Psoas muscle (tissue), 8 donors: Measurements from ENCODE around the gene TBCD. TPM values are rescaled to one million over a fixed set of nuclear protein-coding genes. Genes with fewer than 3 reads are reported as not detected.

Source experiments
- ATAC-seq, 4 donors: fragments of 200-7000 bp; cut with Tn5 transposase; one replicate each; pipeline ENCODE4 v1.9.1; 2020; ENCODE audit warnings: moderate library complexity in 3 of 4, mild to moderate bottlenecking in 2 of 4
- DNase-seq, 2 donors: peaks; one replicate each; pipeline ENCODE4 v3.0.0-alpha.2; 2020
- H3K27ac ChIP-seq: fragments of 200-600 bp; one replicate; pipeline ENCODE4 v1.8.0; 2022
- H3K27me3 ChIP-seq, 3 donors: fragments of 200-600 bp in 1 of 3; one replicate each; pipeline versions ENCODE4 v1.6.1 to v1.8.0; 2013 to 2022; ENCODE audit warnings: low read length in 2 of 3, mild to moderate bottlenecking in 2 of 3, moderate library complexity in 1 of 3; ENCODE audit not compliant: insufficient read depth in 3 of 3
- H3K36me3 ChIP-seq, 2 donors: fragments of 200-600 bp in 1 of 2; one replicate each; pipeline versions ENCODE4 v1.6.1 to v1.8.0; 2013 to 2022; ENCODE audit warnings: low read depth in 1 of 2, mild to moderate bottlenecking in 1 of 2, moderate library complexity in 1 of 2; ENCODE audit not compliant: insufficient read depth in 1 of 2
- H3K4me1 ChIP-seq: fragments of 200-600 bp; one replicate; pipeline ENCODE4 v1.8.0; 2022
- H3K4me3 ChIP-seq: fragments of 200-600 bp; one replicate; pipeline ENCODE4 v1.8.0; 2022; ENCODE audit warnings: mild to moderate bottlenecking
- H3K9me3 ChIP-seq: fragments of 200-600 bp; one replicate; pipeline ENCODE4 v1.8.0; 2022
- WGBS, 3 donors: extraction: QIAGEN DNeasy Blood & Tissue Kit; methylation state at CpG; one replicate each; pipeline versions ENCODE4 v1.1.6 to v1.1.7; 2013; 5-methylcytosine and 5-hydroxymethylcytosine counted together
- intact Hi-C, 2 donors: fragments of 100-400 bp; cut with DNase I; formaldehyde crosslinking; loops; one replicate each; pipeline versions ENCODE4 v1.11.0 to v1.14.2; 2022
- polyA plus RNA-seq, 3 donors: library from polyadenylated mRNA; stranded (reverse); fragments of 200-250 nt; gene quantifications; one replicate each; pipeline ENCODE4 v1.2.3, GENCODE V29; 2013
- total RNA-seq, 4 donors: library from RNA; stranded (reverse); fragmentation: NEBNext Ultra II Directional in 2 of 4; extraction: Animal tissue kit (Norgen Biotek cat#: 25700) in 2 of 4; gene quantifications; one replicate each; pipeline versions ENCODE4 v1.2.1 to v1.2.4, GENCODE V29; 2021 to 2023
- TF ChIP-seq, protein P1 (sequence below): fragments of 200-600 bp; IDR thresholded peaks from one replicate; pipeline ENCODE4 v1.8.0; 2022; ENCODE audit warnings: antibody characterized with exemption
- donor health status: healthy with polysubstance abuse.
- donor health status: DM: no; HTN: no; CAD: no; lungs with moderate emphysema.
- donor health status: Bipolar disorder and iron deficiency.
- donor health status: healthy.
- donor health status: DM: yes; HTN: yes; CAD: no.
- donor health status: DM: no; HTN: no; CAD: no.
- donor health status: DM: no; HTN: no; CAD: no.
- donor health status: DM: yes; HTN: yes; CAD: no.

The TBCD gene
- total and polyA plus RNA-seq, 7 donors: 28.2 to 65.0 (median 36.5) TPM

DNA sequence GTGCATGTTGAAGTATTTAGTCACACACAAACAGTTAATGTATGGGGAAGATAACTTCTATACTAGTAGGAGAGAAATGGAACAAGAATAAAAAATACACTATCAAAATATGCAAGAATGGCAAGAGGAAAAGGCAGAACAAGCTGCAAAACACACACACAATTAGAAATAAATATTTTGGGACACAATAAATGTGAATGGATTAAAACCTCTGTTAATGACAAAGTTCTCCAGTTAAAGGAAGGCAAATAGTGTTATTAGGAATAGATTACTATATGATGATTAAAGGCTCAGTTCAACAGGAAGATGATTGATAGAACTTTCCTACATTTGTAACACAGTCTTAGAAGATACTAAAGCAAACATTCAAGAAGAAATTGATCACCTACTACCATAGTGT, 194.2 kb downstream of the TBCD start:
- intact Hi-C loops: no loop called here
- H3K27ac ChIP-seq: no peak overlapping the region
- H3K36me3 ChIP-seq: peaks cover 0 to 29% of the 10 kb centered on the region in 2 donors
- ATAC-seq (no peak), DNase-seq (no peak)
- peaks cover 18% of the 10 kb centered on the region for H3K9me3 ChIP-seq
- H3K27me3 ChIP-seq: no peaks in the 10 kb centered on the region
- no peak overlapping the region for H3K4me3 ChIP-seq
- TF ChIP-seq, protein P1, sequence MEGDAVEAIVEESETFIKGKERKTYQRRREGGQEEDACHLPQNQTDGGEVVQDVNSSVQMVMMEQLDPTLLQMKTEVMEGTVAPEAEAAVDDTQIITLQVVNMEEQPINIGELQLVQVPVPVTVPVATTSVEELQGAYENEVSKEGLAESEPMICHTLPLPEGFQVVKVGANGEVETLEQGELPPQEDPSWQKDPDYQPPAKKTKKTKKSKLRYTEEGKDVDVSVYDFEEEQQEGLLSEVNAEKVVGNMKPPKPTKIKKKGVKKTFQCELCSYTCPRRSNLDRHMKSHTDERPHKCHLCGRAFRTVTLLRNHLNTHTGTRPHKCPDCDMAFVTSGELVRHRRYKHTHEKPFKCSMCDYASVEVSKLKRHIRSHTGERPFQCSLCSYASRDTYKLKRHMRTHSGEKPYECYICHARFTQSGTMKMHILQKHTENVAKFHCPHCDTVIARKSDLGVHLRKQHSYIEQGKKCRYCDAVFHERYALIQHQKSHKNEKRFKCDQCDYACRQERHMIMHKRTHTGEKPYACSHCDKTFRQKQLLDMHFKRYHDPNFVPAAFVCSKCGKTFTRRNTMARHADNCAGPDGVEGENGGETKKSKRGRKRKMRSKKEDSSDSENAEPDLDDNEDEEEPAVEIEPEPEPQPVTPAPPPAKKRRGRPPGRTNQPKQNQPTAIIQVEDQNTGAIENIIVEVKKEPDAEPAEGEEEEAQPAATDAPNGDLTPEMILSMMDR: no peak
- no peaks in the 10 kb centered on the region for H3K4me1 ChIP-seq

DNA sequence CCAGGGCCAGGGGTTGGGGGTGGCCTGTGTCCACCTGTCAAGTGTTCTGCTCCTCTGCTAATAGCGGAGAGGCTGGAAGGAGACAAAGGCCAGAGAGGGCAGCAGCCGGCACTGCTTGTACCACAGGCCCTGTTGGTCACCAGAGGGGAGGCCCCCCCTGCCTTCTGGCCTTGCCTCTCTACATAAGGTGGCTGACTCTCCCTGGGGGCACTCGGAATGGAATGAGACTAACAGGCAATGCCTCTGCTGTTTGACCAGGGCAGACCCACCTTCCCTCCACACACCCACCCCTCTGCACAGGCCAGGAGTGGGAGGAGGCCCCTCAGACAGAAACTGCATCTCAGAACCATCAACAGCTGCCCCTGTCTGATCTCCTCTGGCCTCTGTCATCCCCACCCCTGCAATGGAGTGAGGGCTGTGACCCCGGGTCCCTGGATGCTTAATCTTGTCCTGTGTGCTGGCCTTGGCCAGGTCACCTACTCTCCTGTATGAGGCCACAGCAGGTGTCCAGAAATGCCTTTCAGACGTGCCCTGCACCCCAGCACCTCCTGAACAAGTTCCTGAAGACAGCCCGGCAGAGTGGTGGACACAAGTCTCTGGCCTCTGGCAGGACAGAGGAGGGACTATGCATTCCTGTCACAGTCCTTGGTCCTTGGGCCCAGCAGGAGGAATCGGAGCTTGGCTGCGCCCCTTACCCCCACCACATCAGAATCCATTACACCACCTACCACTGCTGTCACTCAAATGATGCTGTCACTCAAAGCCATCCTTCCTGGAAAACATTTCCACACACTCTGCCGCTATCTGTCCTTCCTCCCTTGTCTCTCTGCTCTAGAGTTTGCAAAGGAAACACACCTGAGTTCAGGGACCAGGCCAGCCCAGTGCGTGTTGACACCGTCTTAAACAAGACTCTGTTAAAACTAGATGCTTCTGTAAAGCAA, 195.5 kb downstream of the TBCD start:
- ATAC-seq (peak in 3 of 4 donors; percentile 28 to 29 (median 29)), DNase-seq (peak; percentile 1 to 19)
- no peaks in the 10 kb centered on the region for H3K4me1 ChIP-seq
- 95 to 96% (median 96%) methylated on average over 11 of the region's 11 CpGs for whole genome bisulfite sequencing, 3 donors
- H3K4me3 ChIP-seq: no peak overlapping the region
- intact Hi-C loops: no loop called here
- peaks cover 18% of the 10 kb centered on the region for H3K9me3 ChIP-seq
- H3K36me3 ChIP-seq: peaks cover 0 to 17% of the 10 kb centered on the region in 2 donors
- TF ChIP-seq, protein P1: no peak
- no peak overlapping the region for H3K27ac ChIP-seq
- H3K27me3 ChIP-seq: no peaks in the 10 kb centered on the region

DNA sequence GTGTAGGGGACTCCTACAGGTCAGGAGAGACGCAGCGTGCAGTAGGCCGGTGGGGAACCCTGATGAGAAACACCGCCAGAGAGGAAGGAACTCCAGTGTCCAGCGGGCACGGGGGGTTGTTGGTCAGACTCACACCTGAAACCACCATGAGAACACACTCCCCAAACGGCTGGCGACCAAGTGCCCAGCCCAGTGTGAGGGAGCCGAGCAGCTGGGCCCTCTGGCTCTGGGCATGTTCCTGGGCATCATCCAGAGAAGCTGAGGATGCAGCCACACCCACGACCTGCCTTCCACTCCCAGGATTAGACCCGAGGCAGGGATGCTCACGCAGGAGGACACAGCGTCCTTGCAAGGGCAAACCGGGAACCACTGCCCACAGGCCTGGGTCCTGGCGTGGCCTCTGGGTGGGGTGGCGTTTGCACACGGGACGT, 196.2 kb downstream of the TBCD start:
- Histone ChIP-seq H3K9me3 (peaks cover 18% of the 10 kb centered on the region), H3K36me3 (peaks cover 0 to 9% of the 10 kb centered on the region in 2 donors), H3K27ac (no peak overlapping the region), H3K4me1 (no peaks in the 10 kb centered on the region), H3K27me3 (no peaks in the 10 kb centered on the region), H3K4me3 (no peak overlapping the region)
- intact Hi-C loops: no loop called here
- 93 to 95% (median 95%) methylated on average over 18 of the region's 18 CpGs for WGBS, 3 donors
- ATAC-seq: peak in 2 of 4 donors; percentile 12 to 17
- peak; percentile 5 to 49 for DNase-seq
- TF ChIP-seq, protein P1: no peak

DNA sequence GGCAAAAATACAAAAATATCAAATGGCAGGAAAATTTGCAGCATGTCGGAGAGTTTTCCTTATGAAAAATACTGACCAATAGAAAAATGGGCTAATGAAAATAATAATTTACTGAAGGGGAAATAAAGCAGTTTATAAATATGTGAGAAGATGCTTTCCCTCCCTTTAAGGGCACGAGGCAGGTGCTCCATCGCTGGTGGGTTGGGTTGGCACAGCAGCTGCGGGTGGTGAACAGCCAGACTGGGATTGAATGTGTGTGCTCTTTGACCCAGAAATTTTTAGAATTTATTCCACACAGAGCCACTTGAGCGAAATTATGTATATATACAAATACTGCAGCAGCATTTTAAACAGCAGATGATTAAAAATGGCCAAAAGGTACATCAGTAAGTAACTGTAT, 197.1 kb downstream of the TBCD start:
- TF ChIP-seq, protein P1: no peak
- intact Hi-C loops: no loop called here
- WGBS, 3 donors: 94 to 95% (median 95%) methylated on average over 5 of the region's 5 CpGs
- Histone ChIP-seq H3K4me3 (no peak overlapping the region), H3K27me3 (no peaks in the 10 kb centered on the region), H3K27ac (no peak overlapping the region), H3K9me3 (peaks cover 18% of the 10 kb centered on the region), H3K36me3 (peaks cover 0 to under 1% of the 10 kb centered on the region in 2 donors), H3K4me1 (no peaks in the 10 kb centered on the region)
- peak in 1 of 2 donors; percentile 8 for DNase-seq
- ATAC-seq: no peak
